DND-41 (cell line): ENCODE data around the gene TUBGCP3.
"Not testable (repeated sequence)": the region's sequence is repeated elsewhere in the genome, so short reads cannot be mapped to it uniquely, and the experiment has no call there.

Source experiments
- ATAC-seq: fragments of 200-7000 bp; cut with Tn5 transposase; 3 replicates; pipeline ENCODE4 v1.9.1; 2021; ENCODE audit warnings: low read depth; ENCODE audit not compliant: insufficient read depth
- DNase-seq: peaks from one replicate; pipeline ENCODE4 v3.0.0-alpha.2; 2020
- H2AFZ ChIP-seq: 2 replicates; pipeline ENCODE4 v1.6.0; 2012; ENCODE audit warnings: low read depth, low read length
- H3K27ac ChIP-seq: 2 replicates; pipeline ENCODE4 v1.5.1; 2012; ENCODE audit warnings: low read length, inconsistent platforms
- H3K27me3 ChIP-seq: fragments of 200-600 bp; sonication (generic); 2 replicates; pipeline ENCODE4 v1.6.0; 2012; ENCODE audit warnings: low read length, mild to moderate bottlenecking, inconsistent platforms; ENCODE audit not compliant: insufficient read depth, poor library complexity
- H3K36me3 ChIP-seq: 2 replicates; pipeline ENCODE4 v1.5.1; 2012; ENCODE audit warnings: low read length, inconsistent platforms; ENCODE audit not compliant: insufficient read depth
- H3K4me1 ChIP-seq: 2 replicates; pipeline ENCODE4 v1.5.1; 2012; ENCODE audit warnings: mild to moderate bottlenecking, low read length; ENCODE audit not compliant: insufficient read depth
- H3K4me2 ChIP-seq: 2 replicates; pipeline ENCODE4 v1.6.0; 2012; ENCODE audit warnings: mild to moderate bottlenecking, moderate library complexity, low read length, inconsistent platforms; ENCODE audit not compliant: insufficient read depth
- H3K4me3 ChIP-seq, 2 experiments: fragments of 200-600 bp in 1 of 2; shearing (Covaris generic) in 1 of 2; 2 replicates each; pipeline ENCODE4 v1.5.1; 2012 to 2016; ENCODE audit warnings: inconsistent platforms in 2 of 2, low read length in 2 of 2, mild to moderate bottlenecking in 2 of 2, low read depth in 1 of 2, moderate library complexity in 1 of 2
- H3K79me2 ChIP-seq: 2 replicates; pipeline ENCODE4 v1.6.0; 2012; ENCODE audit warnings: low read length, inconsistent platforms; ENCODE audit not compliant: insufficient read depth
- H3K9ac ChIP-seq: 2 replicates; pipeline ENCODE4 v1.6.0; 2012; ENCODE audit warnings: low read depth, mild to moderate bottlenecking, inconsistent platforms, low read length, moderate library complexity
- H3K9me3 ChIP-seq: 2 replicates; pipeline ENCODE4 v1.5.1; 2012; ENCODE audit warnings: low read length, moderate library complexity, mild to moderate bottlenecking, inconsistent platforms; ENCODE audit not compliant: insufficient read depth, severe bottlenecking
- H4K20me1 ChIP-seq: 2 replicates; pipeline ENCODE4 v1.6.0; 2012; ENCODE audit warnings: low read length; ENCODE audit not compliant: insufficient read depth
- EZH2 ChIP-seq: IDR thresholded peaks from 3 replicates; pipeline ENCODE4 v1.6.1; 2012; ENCODE audit warnings: borderline replicate concordance, low read depth, mild to moderate bottlenecking, moderate library complexity, low read length, inconsistent platforms; ENCODE audit not compliant: severe bottlenecking
- TF ChIP-seq, protein P1 (sequence below): IDR thresholded peaks from 2 replicates; pipeline ENCODE4 v1.5.1; 2012; ENCODE audit warnings: borderline replicate concordance, low read length, moderate library complexity, mild to moderate bottlenecking; ENCODE audit not compliant: poor library complexity, severe bottlenecking; ENCODE audit errors: extremely low read depth

Gene TUBGCP3

GRCh38 chr13:112506046-112506445 lies 81.9 kb downstream of the TUBGCP3 start:
- H3K27ac ChIP-seq: no peak overlapping the region
- H3K9me3 ChIP-seq: no peaks in the 10 kb centered on the region
- DNase-seq (no peak), ATAC-seq (no peak)
- H3K9ac ChIP-seq: no peak overlapping the region
- H2AFZ ChIP-seq: no peak overlapping the region
- peaks cover 15% of the 10 kb centered on the region; the same call in 1 of the 2 replicates for H4K20me1 ChIP-seq
- no peak for TF ChIP-seq EZH2
- TF ChIP-seq, protein P1, sequence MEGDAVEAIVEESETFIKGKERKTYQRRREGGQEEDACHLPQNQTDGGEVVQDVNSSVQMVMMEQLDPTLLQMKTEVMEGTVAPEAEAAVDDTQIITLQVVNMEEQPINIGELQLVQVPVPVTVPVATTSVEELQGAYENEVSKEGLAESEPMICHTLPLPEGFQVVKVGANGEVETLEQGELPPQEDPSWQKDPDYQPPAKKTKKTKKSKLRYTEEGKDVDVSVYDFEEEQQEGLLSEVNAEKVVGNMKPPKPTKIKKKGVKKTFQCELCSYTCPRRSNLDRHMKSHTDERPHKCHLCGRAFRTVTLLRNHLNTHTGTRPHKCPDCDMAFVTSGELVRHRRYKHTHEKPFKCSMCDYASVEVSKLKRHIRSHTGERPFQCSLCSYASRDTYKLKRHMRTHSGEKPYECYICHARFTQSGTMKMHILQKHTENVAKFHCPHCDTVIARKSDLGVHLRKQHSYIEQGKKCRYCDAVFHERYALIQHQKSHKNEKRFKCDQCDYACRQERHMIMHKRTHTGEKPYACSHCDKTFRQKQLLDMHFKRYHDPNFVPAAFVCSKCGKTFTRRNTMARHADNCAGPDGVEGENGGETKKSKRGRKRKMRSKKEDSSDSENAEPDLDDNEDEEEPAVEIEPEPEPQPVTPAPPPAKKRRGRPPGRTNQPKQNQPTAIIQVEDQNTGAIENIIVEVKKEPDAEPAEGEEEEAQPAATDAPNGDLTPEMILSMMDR: no peak
- H3K4me1 ChIP-seq: no peaks in the 10 kb centered on the region
- peaks cover 91% of the 10 kb centered on the region for H3K36me3 ChIP-seq
- no peak overlapping the region for H3K4me2 ChIP-seq
- no peaks in the 10 kb centered on the region for H3K79me2 ChIP-seq
- no peaks in the 10 kb centered on the region for H3K27me3 ChIP-seq
- H3K4me3 ChIP-seq: no peak overlapping the region

DNA sequence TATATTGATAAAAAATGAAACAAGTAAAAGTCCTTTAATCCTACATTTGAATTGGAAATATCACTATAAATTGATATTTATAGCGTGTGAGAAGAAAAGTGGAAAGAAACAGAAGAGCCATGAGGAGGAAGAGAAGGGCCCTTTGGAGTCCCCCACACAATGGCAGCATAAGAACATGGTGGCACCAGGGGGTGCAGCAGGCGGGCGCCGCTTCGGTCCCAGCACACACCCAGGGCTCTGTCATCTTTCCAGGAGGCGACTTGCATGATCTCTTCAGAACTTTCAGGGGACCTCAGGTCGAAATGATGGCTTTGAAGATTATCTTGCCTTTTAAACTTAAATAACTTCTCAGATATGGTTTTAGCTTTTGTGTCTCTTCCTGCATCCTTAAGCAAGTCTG lies 91.8 kb downstream of the TUBGCP3 start:
- H3K79me2 ChIP-seq: no peaks in the 10 kb centered on the region
- no peak overlapping the region for H3K27ac ChIP-seq
- H4K20me1 ChIP-seq: no peaks in the 10 kb centered on the region; the same call in 1 of the 2 replicates
- H3K4me1 ChIP-seq: no peaks in the 10 kb centered on the region
- no peak overlapping the region for H3K4me3 ChIP-seq
- no peak overlapping the region for H2AFZ ChIP-seq
- no peak overlapping the region for H3K4me2 ChIP-seq
- H3K9me3 ChIP-seq: no peaks in the 10 kb centered on the region
- no peaks in the 10 kb centered on the region for H3K27me3 ChIP-seq
- no peak for DNase-seq
- H3K36me3 ChIP-seq: peaks cover 85% of the 10 kb centered on the region
- TF ChIP-seq, protein P1: no peak
- no peak for TF ChIP-seq EZH2
- no peak overlapping the region for H3K9ac ChIP-seq
- ATAC-seq: no peak

DNA sequence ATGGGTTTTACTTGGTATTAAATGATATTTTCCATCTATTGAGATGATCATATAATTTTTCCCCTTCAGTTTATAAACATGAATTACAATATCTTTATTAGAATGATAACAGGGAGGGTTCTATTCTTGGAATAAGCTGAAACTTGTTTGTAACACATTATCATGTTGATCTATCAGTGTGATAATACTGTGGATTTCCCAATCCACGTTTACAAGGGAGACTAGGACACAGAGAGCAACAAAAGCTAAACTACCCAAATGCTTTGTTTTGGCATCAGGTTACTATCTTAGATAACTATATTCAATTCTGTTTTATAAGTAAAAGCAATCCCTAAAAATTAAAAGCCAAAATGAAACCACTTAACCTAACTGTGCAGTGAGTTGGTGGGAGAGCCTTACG lies 92.5 kb downstream of the TUBGCP3 start:
- no peaks in the 10 kb centered on the region for H3K79me2 ChIP-seq
- TF ChIP-seq EZH2: no peak
- TF ChIP-seq, protein P1: no peak
- H2AFZ ChIP-seq: no peak overlapping the region
- H3K4me2 ChIP-seq: no peak overlapping the region
- no peak for DNase-seq
- H3K9me3 ChIP-seq: no peaks in the 10 kb centered on the region
- ATAC-seq: no peak
- H3K27me3 ChIP-seq: no peaks in the 10 kb centered on the region
- peaks cover 81% of the 10 kb centered on the region for H3K36me3 ChIP-seq
- no peak overlapping the region for H3K27ac ChIP-seq
- no peaks in the 10 kb centered on the region; the same call in 1 of the 2 replicates for H4K20me1 ChIP-seq
- H3K9ac ChIP-seq: no peak overlapping the region
- no peak overlapping the region for H3K4me3 ChIP-seq
- no peaks in the 10 kb centered on the region for H3K4me1 ChIP-seq

DNA sequence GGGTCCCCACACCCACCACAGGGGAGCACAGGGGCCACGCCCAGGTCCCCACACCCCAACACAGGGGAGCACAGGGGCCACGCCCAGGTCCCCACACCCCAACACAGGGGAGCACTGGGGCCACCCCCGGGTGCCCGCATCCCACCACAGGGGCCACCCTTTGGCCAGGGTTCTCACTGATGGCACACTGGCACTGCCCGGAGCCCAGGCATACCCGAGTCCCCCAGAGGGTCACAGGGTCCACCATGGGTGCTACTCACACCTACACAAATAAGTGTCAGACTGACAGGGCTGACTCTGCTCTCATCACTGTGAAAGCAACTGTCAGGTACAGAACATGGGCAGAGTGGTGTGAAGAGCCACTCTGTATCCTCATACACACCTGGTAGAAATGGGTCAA lies 98.8 kb downstream of the TUBGCP3 start:
- peaks cover 62% of the 10 kb centered on the region for H3K36me3 ChIP-seq
- H3K9ac ChIP-seq: no peak overlapping the region
- no peaks in the 10 kb centered on the region; the same call in 1 of the 2 replicates for H4K20me1 ChIP-seq
- DNase-seq: no peak
- no peaks in the 10 kb centered on the region for H3K9me3 ChIP-seq
- H3K27me3 ChIP-seq: no peaks in the 10 kb centered on the region
- no peak overlapping the region for H2AFZ ChIP-seq
- no peak overlapping the region for H3K4me3 ChIP-seq
- H3K27ac ChIP-seq: no peak overlapping the region
- H3K4me2 ChIP-seq: no peak overlapping the region
- ATAC-seq: no peak
- no peaks in the 10 kb centered on the region for H3K79me2 ChIP-seq
- no peaks in the 10 kb centered on the region for H3K4me1 ChIP-seq
- TF ChIP-seq, protein P1: no peak
- no peak for TF ChIP-seq EZH2

DNA sequence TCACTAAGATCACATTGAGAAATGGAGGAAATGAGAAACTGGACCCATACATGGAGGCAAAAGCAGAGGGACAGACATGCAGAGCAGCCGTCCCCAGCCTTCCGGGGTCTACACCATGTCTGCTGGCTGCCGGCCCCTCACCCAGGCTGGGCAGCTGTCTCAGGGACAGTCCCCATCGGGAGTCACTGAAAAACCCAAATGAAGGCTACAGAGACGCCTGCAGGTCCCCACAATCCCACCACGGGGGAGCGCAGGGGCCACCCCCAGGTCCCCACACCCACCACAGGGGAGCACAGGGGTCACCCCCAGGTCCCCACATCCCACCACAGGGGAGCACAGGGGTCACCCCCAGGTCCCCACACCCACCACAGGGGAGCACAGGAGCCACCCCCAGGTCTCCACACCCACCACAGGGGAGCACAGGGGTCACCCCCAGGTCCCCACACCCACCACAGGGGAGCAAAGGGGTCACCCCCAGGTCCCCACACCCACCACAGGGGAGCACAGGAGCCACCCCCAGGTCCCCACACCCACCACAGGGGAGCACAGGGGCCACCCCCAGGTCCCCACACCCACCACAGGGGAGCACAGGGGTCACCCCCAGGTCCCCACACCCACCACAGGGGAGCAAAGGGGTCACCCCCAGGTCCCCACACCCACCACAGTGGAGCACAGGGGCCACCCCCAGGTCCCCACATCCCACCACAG lies 99.5 kb downstream of the TUBGCP3 start:
- ATAC-seq, H3K4me3 ChIP-seq, H4K20me1 ChIP-seq, DNase-seq, H3K79me2 ChIP-seq, H3K4me1 ChIP-seq, H3K9ac ChIP-seq, H2AFZ ChIP-seq, H3K27ac ChIP-seq, H3K9me3 ChIP-seq, H3K27me3 ChIP-seq, H3K4me2 ChIP-seq: not testable (repeated sequence)
- peaks cover 60% of the 10 kb centered on the region for H3K36me3 ChIP-seq
